Activated naive CD4-positive, alpha-beta T cell treated with anti-CD3 and anti-CD28 coated beads, Interleukin-2, amount 10 ng/mL, durations not matched to agents 7 days and 5 days (primary cell): ENCODE results near the gene CTDP1.
"Not testable (repeated sequence)": the region's sequence is repeated elsewhere in the genome, so short reads cannot be mapped to it uniquely, and the experiment has no call there.

Experiments used
- CTCF ChIA-PET: fragments of 350-600 bp; sonication (Branson Sonifier 250); formaldehyde crosslinking; loops from one replicate; lab custom pipeline; 2021; ENCODE audit warnings: antibody characterized with exemption; lab: Charles Lee
- DNase-seq: peaks from one replicate; pipeline ENCODE4 v3.0.0-alpha.2; 2020
- H3K27ac Mint-ChIP-seq: one replicate; pipeline ENCODE4 v1.8.0; 2021; ENCODE audit warnings: mild to moderate bottlenecking, moderate library complexity, mixed read lengths
- H3K27me3 Mint-ChIP-seq: one replicate; pipeline ENCODE4 v1.8.0; 2021; ENCODE audit warnings: mild to moderate bottlenecking, mixed read lengths
- H3K36me3 Mint-ChIP-seq: one replicate; pipeline ENCODE4 v1.8.0; 2021; ENCODE audit warnings: mixed read lengths
- H3K4me1 Mint-ChIP-seq: one replicate; pipeline ENCODE4 v1.8.0; 2021; ENCODE audit warnings: mixed read lengths
- H3K4me3 Mint-ChIP-seq: one replicate; pipeline ENCODE4 v1.8.0; 2021; ENCODE audit warnings: mild to moderate bottlenecking, moderate library complexity, mixed read lengths
- H3K9me3 Mint-ChIP-seq: one replicate; pipeline ENCODE4 v1.8.0; 2021; ENCODE audit warnings: mixed read lengths

The CTDP1 gene

DNA sequence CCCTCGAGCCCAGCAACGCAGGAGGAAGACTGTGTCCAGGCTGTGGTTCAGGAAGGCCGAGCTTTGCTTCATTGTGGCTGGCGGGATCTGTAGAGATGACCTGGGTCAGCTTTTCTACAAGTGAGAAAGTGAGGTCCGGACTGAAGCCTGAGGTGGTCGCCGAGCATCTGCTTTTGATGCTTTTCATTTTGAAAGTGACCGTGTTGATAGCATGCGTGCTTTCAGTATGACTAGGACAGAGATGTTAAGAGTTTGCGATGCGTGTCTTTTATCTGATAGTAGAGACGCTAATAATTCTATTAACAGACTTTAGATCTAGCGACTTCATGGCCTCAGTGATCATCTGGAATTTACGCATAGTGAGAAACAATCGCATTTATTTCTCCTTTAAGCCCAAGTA is 28.1 kb downstream of the CTDP1 start:
- no peaks in the 10 kb centered on the region for H3K4me1 Mint-ChIP-seq
- H3K27me3 Mint-ChIP-seq, result no peaks in the 10 kb centered on the region
- no peak overlapping the region for H3K27ac Mint-ChIP-seq
- H3K9me3 Mint-ChIP-seq, result no peaks in the 10 kb centered on the region
- H3K36me3 Mint-ChIP-seq, result peaks cover 62% of the 10 kb centered on the region
- DNase-seq, result no peak
- no peak overlapping the region for H3K4me3 Mint-ChIP-seq
- CTCF ChIA-PET, result no interaction called here

- no peak for DNase-seq
- Mint-ChIP-seq H3K9me3 (no peaks in the 10 kb centered on the region), H3K36me3 (peaks cover 67% of the 10 kb centered on the region), H3K27me3 (no peaks in the 10 kb centered on the region), H3K27ac (no peak overlapping the region), H3K4me3 (no peak overlapping the region), H3K4me1 (no peaks in the 10 kb centered on the region)
- CTCF ChIA-PET, result interaction anchor here (0.8 kb wide), 1 partner anchor 15 kb away, joined by 3 read pairs; no protein-coding TSS in a partner anchor
These were observed 28.8 kb downstream of the CTDP1 start for GRCh38 chr18:79708412-79708811.

DNA sequence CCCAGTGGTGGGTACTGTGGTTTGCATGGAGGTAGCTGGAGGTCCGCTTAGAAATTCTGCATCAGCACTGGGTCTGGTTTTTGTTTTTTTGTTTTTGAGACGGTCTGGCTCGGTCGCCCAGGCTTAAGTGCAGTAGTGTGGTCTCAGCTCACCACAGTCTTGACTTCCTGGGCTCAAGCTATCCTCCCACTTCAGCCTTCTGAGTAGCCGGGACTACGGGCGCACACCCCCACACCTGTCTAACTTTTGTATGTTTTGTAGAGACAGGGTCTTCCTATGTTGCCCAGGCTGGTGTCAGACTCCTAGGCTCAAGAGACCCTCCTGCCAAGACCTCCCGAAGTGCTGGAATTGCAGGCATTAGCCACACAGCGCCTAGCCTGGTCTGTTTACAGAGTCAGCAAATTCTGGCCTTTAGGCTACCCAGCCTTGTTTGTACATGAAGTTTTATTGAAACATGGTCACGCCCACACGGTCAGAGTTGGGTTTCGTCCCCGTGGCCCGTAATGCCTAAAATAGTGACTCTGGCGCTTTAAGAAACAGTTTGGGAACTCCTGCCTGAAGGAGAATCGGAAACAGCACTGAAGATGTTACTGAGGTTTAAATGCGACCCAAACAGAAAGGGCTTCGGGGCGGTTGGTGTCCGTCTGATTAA is 32.7 kb downstream of the CTDP1 start:
- Mint-ChIP-seq H3K36me3 (peaks cover 61% of the 10 kb centered on the region), H3K9me3 (no peaks in the 10 kb centered on the region)

DNA sequence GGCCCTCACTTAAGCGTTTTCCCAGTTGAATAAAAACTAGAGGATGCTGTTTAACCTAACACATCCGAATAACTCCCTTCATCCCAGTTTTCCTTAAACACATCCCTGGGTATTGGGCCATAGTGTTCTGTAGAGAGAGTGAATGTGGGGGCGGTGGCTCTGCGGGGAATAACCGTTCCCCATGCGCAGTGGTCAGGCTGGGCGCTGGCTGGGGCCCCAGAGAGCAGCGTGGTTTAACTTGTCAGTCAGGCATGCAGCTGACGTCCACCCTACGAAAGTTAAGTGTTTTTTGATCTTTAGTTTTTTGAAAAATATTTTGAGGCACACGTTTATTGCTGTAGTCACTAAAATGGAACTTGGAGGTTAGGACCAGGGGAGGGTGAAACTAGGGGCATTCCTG is 33.7 kb downstream of the CTDP1 start:
- no peaks in the 10 kb centered on the region for H3K27me3 Mint-ChIP-seq
- DNase-seq, result no peak
- CTCF ChIA-PET, result no interaction called here
- H3K27ac Mint-ChIP-seq, result no peak overlapping the region
- H3K4me1 Mint-ChIP-seq, result peaks cover 7% of the 10 kb centered on the region
- H3K36me3 Mint-ChIP-seq, result peaks cover 58% of the 10 kb centered on the region
- no peak overlapping the region for H3K4me3 Mint-ChIP-seq
- no peaks in the 10 kb centered on the region for H3K9me3 Mint-ChIP-seq

More for the DNA sequence above, 32.7 kb downstream of the CTDP1 start:
- peaks cover 7% of the 10 kb centered on the region for H3K4me1 Mint-ChIP-seq
- H3K4me3 Mint-ChIP-seq, result no peak overlapping the region
- H3K27ac Mint-ChIP-seq, result no peak overlapping the region
- CTCF ChIA-PET, result no interaction called here
- DNase-seq, result no peak
- no peaks in the 10 kb centered on the region for H3K27me3 Mint-ChIP-seq

GRCh38 chr18:79714531-79715240 is 35.1 kb downstream of the CTDP1 start:
- no peak for DNase-seq
- no peak overlapping the region for H3K27ac Mint-ChIP-seq
- CTCF ChIA-PET, result no interaction called here

DNA sequence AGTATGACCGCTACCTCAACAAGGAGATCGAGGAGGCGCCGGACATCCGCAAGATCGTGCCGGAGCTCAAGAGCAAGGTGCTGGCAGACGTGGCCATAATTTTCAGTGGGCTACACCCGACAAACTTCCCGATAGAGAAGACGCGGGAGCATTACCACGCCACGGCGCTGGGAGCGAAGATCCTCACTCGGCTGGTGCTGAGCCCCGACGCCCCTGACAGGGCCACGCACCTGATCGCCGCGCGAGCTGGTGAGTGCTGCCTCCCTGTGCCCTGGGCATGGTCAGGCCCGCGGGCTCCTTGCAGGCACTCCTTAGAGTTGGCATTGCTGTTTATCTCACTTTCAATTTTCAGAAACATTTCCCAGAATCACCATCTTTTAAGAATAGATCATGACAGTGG is 35.7 kb downstream of the CTDP1 start:
- Mint-ChIP-seq H3K4me3 (no peak overlapping the region), H3K9me3 (peaks cover 9% of the 10 kb centered on the region), H3K4me1 (peaks cover 7% of the 10 kb centered on the region), H3K36me3 (peaks cover 71% of the 10 kb centered on the region), H3K27me3 (no peaks in the 10 kb centered on the region), H3K27ac (no peak overlapping the region)
- CTCF ChIA-PET, result no interaction called here
- DNase-seq, result no peak

More at GRCh38 chr18:79714531-79715240, 35.1 kb downstream of the CTDP1 start:
- Mint-ChIP-seq H3K4me1 (peaks cover 7% of the 10 kb centered on the region), H3K36me3 (peaks cover 69% of the 10 kb centered on the region), H3K4me3 (no peak overlapping the region), H3K27me3 (no peaks in the 10 kb centered on the region), H3K9me3 (peaks cover 5% of the 10 kb centered on the region)

DNA sequence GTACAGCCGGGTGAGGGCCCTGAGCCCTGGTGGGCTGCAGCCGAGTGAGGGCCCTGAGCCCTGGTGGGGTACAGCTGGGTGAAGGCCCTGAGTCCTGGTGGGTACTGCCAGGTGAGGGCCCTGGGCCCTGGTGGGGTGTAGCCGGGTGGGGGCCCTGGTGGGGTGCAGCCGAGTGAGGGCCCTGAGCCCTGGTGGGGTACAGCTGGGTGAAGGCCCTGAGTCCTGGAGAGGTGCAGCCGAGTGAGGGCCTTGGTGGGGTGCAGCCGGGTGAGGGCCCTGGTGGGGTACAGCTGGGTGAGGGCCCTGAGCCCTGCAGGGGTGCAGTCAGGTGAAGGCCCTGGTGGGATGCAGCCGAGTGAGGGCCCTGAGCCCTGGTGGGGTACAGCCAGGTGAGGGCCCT is 37.5 kb downstream of the CTDP1 start:
- no peak for DNase-seq
- Mint-ChIP-seq H3K4me1 (peaks cover 7% of the 10 kb centered on the region), H3K27me3 (no peaks in the 10 kb centered on the region), H3K27ac (no peak overlapping the region), H3K4me3 (no peak overlapping the region), H3K9me3 (peaks cover 11% of the 10 kb centered on the region), H3K36me3 (peaks cover 68% of the 10 kb centered on the region)
- CTCF ChIA-PET, result no interaction called here

DNA sequence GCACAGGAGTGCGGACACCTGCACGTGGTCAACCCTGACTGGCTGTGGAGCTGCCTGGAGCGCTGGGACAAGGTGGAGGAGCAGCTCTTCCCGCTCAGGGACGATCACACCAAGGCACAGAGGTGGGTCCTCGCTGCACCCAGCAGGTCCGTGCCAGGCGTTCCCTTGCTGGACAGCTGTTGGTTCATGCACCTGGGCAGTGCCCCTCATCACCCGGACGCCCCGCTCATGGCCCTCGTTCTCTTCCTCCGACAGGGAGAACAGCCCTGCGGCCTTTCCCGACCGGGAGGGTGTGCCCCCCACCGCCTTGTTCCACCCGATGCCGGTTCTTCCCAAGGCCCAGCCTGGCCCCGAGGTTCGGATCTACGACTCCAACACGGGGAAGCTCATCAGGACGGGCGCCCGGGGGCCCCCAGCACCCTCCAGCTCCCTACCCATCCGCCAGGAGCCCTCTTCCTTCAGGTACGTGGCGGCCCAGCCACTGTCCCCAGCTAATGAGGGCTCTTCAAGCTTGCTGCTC is 38.0 kb downstream of the CTDP1 start:
- CTCF ChIA-PET, result no interaction called here
- H3K4me1 Mint-ChIP-seq, result peaks cover 7% of the 10 kb centered on the region
- peaks cover 11% of the 10 kb centered on the region for H3K9me3 Mint-ChIP-seq
- H3K27me3 Mint-ChIP-seq, result no peaks in the 10 kb centered on the region
- no peak overlapping the region for H3K27ac Mint-ChIP-seq
- no peak overlapping the region for H3K4me3 Mint-ChIP-seq
- H3K36me3 Mint-ChIP-seq, result peaks cover 66% of the 10 kb centered on the region
- DNase-seq, result no peak

DNA sequence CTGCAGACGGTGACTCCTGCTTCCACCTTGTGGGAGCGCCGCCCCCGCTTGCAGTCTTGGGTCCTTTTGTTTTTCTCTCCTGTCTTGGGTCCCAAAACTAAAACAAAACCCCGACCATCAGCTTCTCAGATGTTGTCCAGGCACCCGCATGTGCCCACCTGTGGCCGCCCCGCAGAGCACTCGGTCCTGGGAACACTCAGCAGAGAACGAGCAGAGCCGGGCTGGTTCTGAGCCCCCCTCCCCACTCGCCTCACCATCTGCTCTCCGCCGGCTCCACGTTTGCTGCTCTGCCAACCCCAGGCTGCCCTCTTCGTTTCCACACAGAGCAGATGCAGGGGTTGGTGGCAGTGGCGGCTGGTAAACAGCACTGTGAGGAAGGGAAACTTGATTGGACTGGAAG is 38.5 kb downstream of the CTDP1 start:
- peaks cover 64% of the 10 kb centered on the region for H3K36me3 Mint-ChIP-seq
- H3K27me3 Mint-ChIP-seq, result no peaks in the 10 kb centered on the region
- peaks cover 11% of the 10 kb centered on the region for H3K9me3 Mint-ChIP-seq
- peaks cover 7% of the 10 kb centered on the region for H3K4me1 Mint-ChIP-seq
- CTCF ChIA-PET, result no interaction called here
- no peak for DNase-seq
- H3K27ac Mint-ChIP-seq, result no peak overlapping the region
- H3K4me3 Mint-ChIP-seq, result no peak overlapping the region

DNA sequence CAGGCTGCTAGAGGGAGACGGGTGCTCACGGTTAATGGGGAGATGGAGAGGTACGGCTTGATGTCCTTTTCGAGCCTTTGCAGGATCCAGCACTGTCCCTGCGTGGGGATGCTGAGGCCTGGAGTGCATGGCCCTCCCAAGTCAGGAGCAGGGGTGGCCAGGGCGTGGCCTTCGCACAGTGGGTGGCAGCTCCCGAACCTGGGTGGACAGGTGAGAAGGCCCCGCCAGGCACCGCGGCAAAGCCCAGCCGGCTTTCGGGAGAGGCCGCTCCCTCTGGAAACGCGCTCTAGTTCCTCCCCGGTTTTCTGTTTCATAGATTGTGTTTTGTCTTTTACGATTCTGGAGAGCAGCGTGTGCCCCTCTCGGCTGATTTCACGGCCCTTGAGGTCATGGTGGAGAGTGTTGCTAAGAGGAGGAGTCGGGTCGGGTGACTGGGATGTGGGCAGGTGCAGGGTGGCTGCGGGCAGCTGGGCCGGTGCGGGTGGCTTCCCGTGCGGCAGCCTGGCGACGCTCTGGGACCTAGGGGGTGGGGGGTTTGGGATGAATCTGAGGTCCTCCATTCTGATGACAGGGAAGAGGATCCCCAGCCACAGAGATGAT is 39.4 kb downstream of the CTDP1 start:
- CTCF ChIA-PET, result no interaction called here
- no peak for DNase-seq
- H3K9me3 Mint-ChIP-seq, result peaks cover 11% of the 10 kb centered on the region
- H3K4me1 Mint-ChIP-seq, result peaks cover 7% of the 10 kb centered on the region
- no peak overlapping the region for H3K4me3 Mint-ChIP-seq
- peak overlapping the region; percentile 34 for H3K27ac Mint-ChIP-seq
- no peaks in the 10 kb centered on the region for H3K27me3 Mint-ChIP-seq
- H3K36me3 Mint-ChIP-seq, result peaks cover 67% of the 10 kb centered on the region

DNA sequence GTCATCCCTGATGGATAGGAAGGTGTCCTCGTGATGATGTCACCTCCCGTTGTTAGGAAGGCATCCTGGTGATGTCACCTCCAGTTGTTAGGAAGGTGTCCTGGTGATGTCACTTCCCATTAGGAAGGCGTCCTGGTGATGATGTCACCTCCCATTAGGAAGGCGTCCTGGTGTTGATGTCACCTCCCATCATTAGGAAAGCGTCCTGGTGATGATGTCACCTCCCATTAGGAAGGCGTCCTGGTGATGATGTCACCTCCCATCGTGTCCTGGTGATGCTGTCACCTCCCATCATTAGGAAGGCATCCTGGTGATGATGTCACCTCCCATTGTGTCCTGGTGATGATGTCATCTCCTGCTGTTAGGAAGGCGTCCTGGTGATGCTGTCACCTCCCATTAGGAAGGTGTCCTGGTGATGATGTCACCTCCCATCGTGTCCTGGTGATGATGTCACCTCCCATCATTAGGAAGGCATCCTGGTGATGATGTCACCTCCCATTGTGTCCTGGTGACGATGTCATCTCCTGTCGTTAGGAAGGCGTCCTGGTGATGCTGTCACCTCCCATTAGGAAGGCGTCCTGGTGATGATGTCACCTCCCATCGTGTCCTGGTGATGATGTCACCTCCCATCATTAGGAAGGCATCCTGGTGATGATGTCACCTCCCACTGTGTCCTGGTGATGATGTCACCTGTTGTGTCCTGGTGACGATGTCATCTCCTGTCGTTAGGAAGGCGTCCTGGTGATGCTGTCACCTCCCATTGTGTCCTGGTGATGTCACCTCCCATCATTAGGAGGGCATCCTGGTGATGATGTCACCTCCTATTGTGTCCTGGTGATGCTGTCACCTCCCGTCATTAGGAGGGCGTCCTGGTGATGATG is 40.1 kb downstream of the CTDP1 start:
- DNase-seq, H3K27me3 Mint-ChIP-seq, H3K4me1 Mint-ChIP-seq, CTCF ChIA-PET, H3K4me3 Mint-ChIP-seq: not testable (repeated sequence)
- H3K36me3 Mint-ChIP-seq, result peaks cover 74% of the 10 kb centered on the region
- H3K9me3 Mint-ChIP-seq, result peaks cover 11% of the 10 kb centered on the region
- peak overlapping the region; percentile 65 for H3K27ac Mint-ChIP-seq

GRCh38 chr18:79720359-79720733 is 40.7 kb downstream of the CTDP1 start:
- peaks cover 77% of the 10 kb centered on the region for H3K36me3 Mint-ChIP-seq
- peaks cover 5% of the 10 kb centered on the region for H3K4me1 Mint-ChIP-seq
- CTCF ChIA-PET, result no interaction called here
- peaks cover 11% of the 10 kb centered on the region for H3K9me3 Mint-ChIP-seq
- peak overlapping the region; percentile 65 for H3K27ac Mint-ChIP-seq
- H3K27me3 Mint-ChIP-seq, result no peaks in the 10 kb centered on the region
- H3K4me3 Mint-ChIP-seq, result no peak overlapping the region
- no peak for DNase-seq

- Mint-ChIP-seq H3K4me3 (no peak overlapping the region), H3K36me3 (peaks cover 87% of the 10 kb centered on the region), H3K4me1 (no peaks in the 10 kb centered on the region), H3K27ac (no peak overlapping the region), H3K9me3 (peaks cover 29% of the 10 kb centered on the region), H3K27me3 (no peaks in the 10 kb centered on the region)
- DNase-seq, result no peak
- CTCF ChIA-PET, result no interaction called here
These were observed 43.4 kb downstream of the CTDP1 start for GRCh38 chr18:79723036-79723435.

GRCh38 chr18:79723628-79724027 is 44.0 kb downstream of the CTDP1 start:
- Mint-ChIP-seq H3K36me3 (peaks cover 87% of the 10 kb centered on the region), H3K27ac (no peak overlapping the region), H3K27me3 (no peaks in the 10 kb centered on the region), H3K9me3 (peaks cover 33% of the 10 kb centered on the region), H3K4me1 (no peaks in the 10 kb centered on the region), H3K4me3 (no peak overlapping the region)
- CTCF ChIA-PET, result no interaction called here
- DNase-seq, result no peak
